HL-60 (cell line): ENCODE data around the gene ACRBP.

Experiments used
- POLR2AphosphoS5 ChIP-seq: IDR thresholded peaks from 2 replicates; pipeline ENCODE4 v1.6.1; 2012; ENCODE audit warnings: low read depth
- TF ChIP-seq, protein P1 (sequence below): IDR thresholded peaks from 2 replicates; pipeline ENCODE4 v1.6.1; 2012; ENCODE audit warnings: low read depth; ENCODE audit not compliant: insufficient replicate concordance

GRCh38 chr12:6639151-6639801 lies 8.0 kb downstream of the ACRBP start:
- TF ChIP-seq, protein P1, sequence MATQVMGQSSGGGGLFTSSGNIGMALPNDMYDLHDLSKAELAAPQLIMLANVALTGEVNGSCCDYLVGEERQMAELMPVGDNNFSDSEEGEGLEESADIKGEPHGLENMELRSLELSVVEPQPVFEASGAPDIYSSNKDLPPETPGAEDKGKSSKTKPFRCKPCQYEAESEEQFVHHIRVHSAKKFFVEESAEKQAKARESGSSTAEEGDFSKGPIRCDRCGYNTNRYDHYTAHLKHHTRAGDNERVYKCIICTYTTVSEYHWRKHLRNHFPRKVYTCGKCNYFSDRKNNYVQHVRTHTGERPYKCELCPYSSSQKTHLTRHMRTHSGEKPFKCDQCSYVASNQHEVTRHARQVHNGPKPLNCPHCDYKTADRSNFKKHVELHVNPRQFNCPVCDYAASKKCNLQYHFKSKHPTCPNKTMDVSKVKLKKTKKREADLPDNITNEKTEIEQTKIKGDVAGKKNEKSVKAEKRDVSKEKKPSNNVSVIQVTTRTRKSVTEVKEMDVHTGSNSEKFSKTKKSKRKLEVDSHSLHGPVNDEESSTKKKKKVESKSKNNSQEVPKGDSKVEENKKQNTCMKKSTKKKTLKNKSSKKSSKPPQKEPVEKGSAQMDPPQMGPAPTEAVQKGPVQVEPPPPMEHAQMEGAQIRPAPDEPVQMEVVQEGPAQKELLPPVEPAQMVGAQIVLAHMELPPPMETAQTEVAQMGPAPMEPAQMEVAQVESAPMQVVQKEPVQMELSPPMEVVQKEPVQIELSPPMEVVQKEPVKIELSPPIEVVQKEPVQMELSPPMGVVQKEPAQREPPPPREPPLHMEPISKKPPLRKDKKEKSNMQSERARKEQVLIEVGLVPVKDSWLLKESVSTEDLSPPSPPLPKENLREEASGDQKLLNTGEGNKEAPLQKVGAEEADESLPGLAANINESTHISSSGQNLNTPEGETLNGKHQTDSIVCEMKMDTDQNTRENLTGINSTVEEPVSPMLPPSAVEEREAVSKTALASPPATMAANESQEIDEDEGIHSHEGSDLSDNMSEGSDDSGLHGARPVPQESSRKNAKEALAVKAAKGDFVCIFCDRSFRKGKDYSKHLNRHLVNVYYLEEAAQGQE = no peak
- TF ChIP-seq POLR2AphosphoS5 = no peak
